GM12878 (cell line): ENCODE data around the gene HSPB6. TPM values are rescaled to one million over a fixed set of nuclear protein-coding genes. Genes with fewer than 3 reads are reported as not detected.

Source experiments
- ATAC-seq: fragments of 200-7000 bp; cut with Tn5 transposase; 3 replicates; pipeline ENCODE4 v1.9.1; 2020; ENCODE audit warnings: mild to moderate bottlenecking, moderate library complexity
- BruUV-seq: library from RNA; stranded (reverse); fragments of 400-500 nt; replicated peaks from 2 replicates; lab custom pipeline; 2021; lab: Mats Ljungman, UMichigan
- CTCF ChIA-PET: fragments of 300-600 bp; sonication (Branson Sonifier 250); formaldehyde crosslinking; extraction: SDS; loops from one replicate; lab custom pipeline; 2021; ENCODE audit warnings: inconsistent platforms; lab: Yijun Ruan, JAX
- POLR2A ChIA-PET: fragments of 350-600 bp; formaldehyde crosslinking; extraction: SDS; loops from one replicate; lab custom pipeline; 2021; ENCODE audit warnings: inconsistent platforms; lab: Charles Lee
- RAD21 ChIA-PET: fragments of 300-600 bp; sonication (Branson Sonifier 250); formaldehyde crosslinking; loops from one replicate; lab custom pipeline; 2023; ENCODE audit warnings: antibody characterized with exemption; ENCODE audit not compliant: unreplicated experiment; lab: Charles Lee
- SMC1A ChIA-PET: fragments of 300-600 bp; sonication (Branson Sonifier 250); formaldehyde crosslinking; loops from one replicate; lab custom pipeline; 2023; ENCODE audit not compliant: unreplicated experiment, uncharacterized antibody; lab: Charles Lee
- DNase-seq: peaks from one replicate; pipeline ENCODE4 v3.0.0-alpha.2; 2011; ENCODE audit warnings: low read depth, low spot score
- FAIRE-seq: peaks from 3 replicates; lab custom pipeline; 2011; peaks lifted over from hg19 to GRCh38; lab: Jason Lieb, UNC
- H2AFZ ChIP-seq: 2 replicates; pipeline ENCODE4 v1.6.0; 2011; ENCODE audit warnings: low read depth, low read length, control low read depth; ENCODE audit not compliant: control insufficient read depth
- H3K27ac ChIP-seq: 2 replicates; pipeline ENCODE4 v1.5.1; 2011; ENCODE audit warnings: control low read depth; ENCODE audit not compliant: control insufficient read depth, insufficient read depth
- H3K27me3 ChIP-seq, 2 experiments: replicated peaks in 1 of 2; 2 replicates each; pipeline versions ENCODE4 v1.6.0 to v1.6.1; 2011; ENCODE audit warnings: low read length in 1 of 2; ENCODE audit not compliant: control insufficient read depth in 2 of 2, insufficient read depth in 2 of 2
- H3K36me3 ChIP-seq, 2 experiments: 2 replicates each; pipeline ENCODE4 v1.5.1; 2011; ENCODE audit warnings: low read length in 1 of 2; ENCODE audit not compliant: control insufficient read depth in 2 of 2, insufficient read depth in 2 of 2
- H3K4me1 ChIP-seq: 2 replicates; pipeline ENCODE4 v1.6.1; 2011; ENCODE audit warnings: mild to moderate bottlenecking, low read length, moderate library complexity, mixed read lengths; ENCODE audit not compliant: control insufficient read depth, insufficient read depth
- H3K4me2 ChIP-seq: 2 replicates; pipeline ENCODE4 v1.6.0; 2011; ENCODE audit warnings: control low read depth; ENCODE audit not compliant: control insufficient read depth, insufficient read depth
- H3K4me3 ChIP-seq: fragments of 200-600 bp; sonication (generic); 2 replicates; pipeline ENCODE4 v1.5.1; 2016
- H3K79me2 ChIP-seq: 2 replicates; pipeline ENCODE4 v1.6.0; 2011; ENCODE audit warnings: low read length; ENCODE audit not compliant: control insufficient read depth, insufficient read depth
- H3K9ac ChIP-seq: 2 replicates; pipeline ENCODE4 v1.8.0; 2011; ENCODE audit warnings: low read length, control low read depth, mixed read lengths; ENCODE audit not compliant: control insufficient read depth, insufficient read depth
- H3K9me3 ChIP-seq: replicated peaks from 3 replicates; pipeline ENCODE4 v1.5.1; 2011; ENCODE audit warnings: mild to moderate bottlenecking, low read length; ENCODE audit not compliant: control insufficient read depth, insufficient read depth
- H4K20me1 ChIP-seq: 2 replicates; pipeline ENCODE4 v1.6.0; 2011; ENCODE audit not compliant: control insufficient read depth, insufficient read depth
- CEBPB ChIP-seq, 2 experiments: fragments of 150-350 bp in 1 of 2; IDR thresholded peaks; 2 replicates each; pipeline ENCODE4 v1.6.1; 2012 to 2014; ENCODE audit warnings: low read depth in 2 of 2, low read length in 2 of 2, borderline replicate concordance in 1 of 2, inconsistent platforms in 1 of 2
- CHD2 ChIP-seq: IDR thresholded peaks from 2 replicates; pipeline ENCODE4 v1.6.1; 2011; ENCODE audit warnings: low read depth, low read length, improper control_type of control experiment, borderline replicate concordance
- CHD4 ChIP-seq: fragments of 200-600 bp; sonication (generic); IDR thresholded peaks from 2 replicates; pipeline ENCODE4 v1.6.1; 2016; ENCODE audit warnings: mild to moderate bottlenecking
- HDAC2 ChIP-seq: fragments of 200-600 bp; sonication (generic); IDR thresholded peaks from 2 replicates; pipeline ENCODE4 v1.6.1; 2017
- IRF5 ChIP-seq: fragments of 450-650 bp; IDR thresholded peaks from 2 replicates; pipeline ENCODE4 v1.6.1; 2017; ENCODE audit warnings: borderline replicate concordance
- MYC ChIP-seq: IDR thresholded peaks from 2 replicates; pipeline ENCODE4 v1.6.1; 2011; ENCODE audit warnings: mild to moderate bottlenecking, low read length, moderate library complexity, inconsistent platforms; ENCODE audit not compliant: insufficient read depth, insufficient replicate concordance, insufficient read length, severe bottlenecking
- NR2F1 ChIP-seq: fragments of 450-650 bp; conservative IDR thresholded peaks from 2 replicates; pipeline ENCODE4 v1.6.1; 2017; ENCODE audit warnings: mild to moderate bottlenecking
- PBX3 ChIP-seq: IDR thresholded peaks from 2 replicates; pipeline ENCODE4 v1.6.1; 2011; ENCODE audit warnings: mild to moderate bottlenecking, low read depth, low read length, moderate library complexity; ENCODE audit not compliant: insufficient replicate concordance
- PKNOX1 ChIP-seq: fragments of 450-650 bp; IDR thresholded peaks from 2 replicates; pipeline ENCODE4 v1.6.1; 2016; ENCODE audit warnings: mild to moderate bottlenecking
- PRDM15 ChIP-seq: fragments of 450-650 bp; formaldehyde crosslinking; IDR thresholded peaks from 2 replicates; pipeline ENCODE4 v1.4.0; 2020; ENCODE audit warnings: mild to moderate bottlenecking, moderate library complexity
- RFX5 ChIP-seq: IDR thresholded peaks from 2 replicates; pipeline ENCODE4 v1.6.1; 2011; ENCODE audit warnings: low read depth, low read length, improper control_type of control experiment
- SPI1 ChIP-seq: IDR thresholded peaks from 2 replicates; pipeline ENCODE4 v1.6.1; 2011; ENCODE audit warnings: low read depth, mild to moderate bottlenecking, low read length, moderate library complexity, borderline replicate concordance; ENCODE audit not compliant: insufficient read depth
- USF1 ChIP-seq: IDR thresholded peaks from 2 replicates; pipeline ENCODE4 v1.6.1; 2011; ENCODE audit warnings: borderline replicate concordance, low read depth, mild to moderate bottlenecking, moderate library complexity, mixed read lengths, low read length; ENCODE audit not compliant: insufficient read depth; ENCODE audit errors: extremely low read length
- WGBS: methylation state at CpG from one replicate; pipeline ENCODE4 v1.1.6; 2016; ENCODE audit warnings: low lambda C conversion rate; ENCODE audit not compliant: insufficient replicate concordance, insufficient coverage; ENCODE audit errors: missing lambda C conversion rate; 5-methylcytosine and 5-hydroxymethylcytosine counted together
- in situ Hi-C: fragments of 300-500 bp; cut with MboI; formaldehyde crosslinking; loops from 9 replicates; pipeline ENCODE4 v1.14.3; 2018; ENCODE audit warnings: mixed read lengths
- intact Hi-C: fragments of 100-400 bp; cut with micrococcal nuclease; formaldehyde crosslinking; loops from one replicate; pipeline ENCODE4 v1.14.2; 2022; ENCODE audit not compliant: unreplicated experiment
- polyA plus RNA-seq, 11 experiments: library from polyadenylated mRNA; depleted of rRNA in 4 of 11; unstranded in 6 of 11; stranded (reverse) in 5 of 11; fragments of >200 nt; fragmentation: Nextera tagmentation in 4 of 11; fragmentation: Illumina TruSeq in 1 of 11; extraction: Ambion mirVana in 4 of 11; extraction: Trizol in 1 of 11; gene quantifications; 1 replicate in 1 of 11; 2 replicates in 10 of 11; pipeline versions ENCODE4 v1.2.1 to v1.2.3, GENCODE V29; 2011 to 2016; ENCODE audit warnings: inconsistent platforms in 2 of 11, missing spikeins in 2 of 11, low read depth in 1 of 11
- total RNA-seq, 4 experiments: library from RNA; depleted of rRNA in 3 of 4; stranded (reverse); fragments of >200 nt in 3 of 4; fragmentation: Illumina TruSeq in 1 of 4; extraction: Trizol in 1 of 4; gene quantifications; 2 replicates each; pipeline versions ENCODE4 v1.2.1 to v1.2.3, GENCODE V29; 2013 to 2021

Gene HSPB6
- total and polyA plus RNA-seq, 10 of the 15 experiments (the other 5 are each of a cell fraction or from before 2014, with no cell fraction given), result 0.09 to 1.6 (median 0.36) TPM; not detected in 4

- TF ChIP-seq PKNOX1 (no peak), SPI1 (no peak), PRDM15 (CRISPR knock-in tag) (no peak), CHD4 (no peak)
These were observed 36.2 kb downstream of the HSPB6 start (continued) for GRCh38 chr19:35720648-35721047.

GRCh38 chr19:35720163-35720524, 36.7 kb downstream of the HSPB6 start:
- ChIA-PET SMC1A (interaction anchor here (1.0 kb wide), 1 partner anchor 23 kb away, joined by 4 read pairs; no protein-coding TSS in a partner anchor), CTCF (interaction anchor here (1.0 to 1.4 kb wide), 2 partner anchors 17 to 21 kb away, joined by 4 read pairs; no protein-coding TSS in a partner anchor), POLR2A (interaction anchor here (1.5 kb wide), 1 partner anchor 20 kb away, joined by 4 read pairs; no protein-coding TSS in a partner anchor), RAD21 (interaction anchor here (0.5 to 1.6 kb wide), 2 partner anchors 164 to 211 kb away, joined by 3 to 5 read pairs; no protein-coding TSS in a partner anchor)
- Histone ChIP-seq H2AFZ (no peak overlapping the region), H3K36me3 (peaks cover 14 to 22% of the 10 kb centered on the region in 2 experiments), H3K27ac (no peak overlapping the region), H3K79me2 (peaks cover 39% of the 10 kb centered on the region), H3K4me2 (no peak overlapping the region), H3K9me3 (no peaks in the 10 kb centered on the region), H4K20me1 (no peaks in the 10 kb centered on the region; the same call in 1 of the 2 replicates), H3K9ac (no peak overlapping the region), H3K4me1 (peaks cover 19% of the 10 kb centered on the region), H3K27me3 (no peaks in the 10 kb centered on the region), H3K4me3 (no peak overlapping the region)
- FAIRE-seq, result no peak
- ATAC-seq, result no peak
- WGBS, result 96% methylated on average over 9 of the region's 9 CpGs
- no TSS peak for BruUV-seq
- DNase-seq, result no peak
- in situ Hi-C loops (no loop called here), intact Hi-C loops (no loop called here)
- no peak for TF ChIP-seq CHD2
- TF ChIP-seq PBX3, result no peak
- no peak for TF ChIP-seq CEBPB (IDR thresholded peaks at IDR 0.05; ENCODE audit: borderline replicate concordance in 1 of 2, low read depth in 2 of 2, low read length in 2 of 2)
- TF ChIP-seq NR2F1, result no peak
- no peak for TF ChIP-seq RFX5
- no peak for TF ChIP-seq HDAC2
- no peak for TF ChIP-seq USF1
- TF ChIP-seq IRF5, result no peak
- no peak for TF ChIP-seq MYC
